Omental fat pad (tissue), 4 donors: Measurements from ENCODE around the gene ERAS. TPM values are rescaled to one million over a fixed set of nuclear protein-coding genes. Genes with fewer than 3 reads are reported as not detected.

Experiments used
- ATAC-seq: fragments of 150-250 bp; one replicate; pipeline ENCODE4 v1.9.1; 2016; ENCODE audit warnings: mild to moderate bottlenecking, moderate library complexity; ENCODE audit not compliant: low FRiP score
- DNase-seq: peaks from one replicate; pipeline ENCODE4 v3.0.0-alpha.2; 2019; ENCODE audit warnings: low spot score
- CTCF ChIP-seq, 3 donors: fragments of 450-650 bp; IDR thresholded peaks; one replicate each; pipeline ENCODE4 v1.5.1; 2016 to 2017; ENCODE audit warnings: antibody characterized with exemption in 3 of 3, mild to moderate bottlenecking in 3 of 3, moderate library complexity in 2 of 3
- total RNA-seq, 4 donors: library from RNA; depleted of rRNA; stranded (reverse); fragments of >200 nt; gene quantifications; one replicate each; pipeline ENCODE4 v1.1.0, GENCODE V29; 2016

ERAS gene
- total RNA-seq, 4 donors from 2014 or later: not detected

GRCh38 chrX:48789366-48790220, 36.7 kb upstream of the ERAS start:
- DNase-seq (no peak), ATAC-seq (no peak)
- no peak for TF ChIP-seq CTCF (IDR thresholded peaks at IDR 0.05)

- TF ChIP-seq CTCF (IDR thresholded peaks at IDR 0.05): no peak
- no peak for DNase-seq
These were observed 35.8 kb upstream of the ERAS start for GRCh38 chrX:48790477-48790876.

GRCh38 chrX:48791063-48791820, 35.1 kb upstream of the ERAS start:
- TF ChIP-seq CTCF (IDR thresholded peaks at IDR 0.05): no peak
- no peak for ATAC-seq

More at GRCh38 chrX:48790477-48790876, 35.8 kb upstream of the ERAS start:
- no peak for ATAC-seq

GRCh38 chrX:48792219-48792618, 34.1 kb upstream of the ERAS start:
- no peak for TF ChIP-seq CTCF (IDR thresholded peaks at IDR 0.05)
- no peak for DNase-seq
- ATAC-seq: no peak

More at GRCh38 chrX:48791063-48791820, 35.1 kb upstream of the ERAS start:
- no peak for DNase-seq

GRCh38 chrX:48793935-48794334, 32.4 kb upstream of the ERAS start:
- no peak for DNase-seq
- TF ChIP-seq CTCF (IDR thresholded peaks at IDR 0.05): no peak
- no peak for ATAC-seq

- ATAC-seq (no peak), DNase-seq (no peak)
- TF ChIP-seq CTCF (IDR thresholded peaks at IDR 0.05): no peak
These were observed 31.9 kb upstream of the ERAS start for GRCh38 chrX:48794340-48794910.
